DMS 273 treated with DMSO at 0.1 percent for 48 hours (cell line): ENCODE data around the gene VIT.
A peak's percentile ranks its signal among the peaks of the same experiment; 100 is the strongest.

Experiments used
- DNase-seq: peaks from one replicate; lab custom pipeline; 2025; lab: John Stamatoyannopoulos, UW

VIT gene

DNA sequence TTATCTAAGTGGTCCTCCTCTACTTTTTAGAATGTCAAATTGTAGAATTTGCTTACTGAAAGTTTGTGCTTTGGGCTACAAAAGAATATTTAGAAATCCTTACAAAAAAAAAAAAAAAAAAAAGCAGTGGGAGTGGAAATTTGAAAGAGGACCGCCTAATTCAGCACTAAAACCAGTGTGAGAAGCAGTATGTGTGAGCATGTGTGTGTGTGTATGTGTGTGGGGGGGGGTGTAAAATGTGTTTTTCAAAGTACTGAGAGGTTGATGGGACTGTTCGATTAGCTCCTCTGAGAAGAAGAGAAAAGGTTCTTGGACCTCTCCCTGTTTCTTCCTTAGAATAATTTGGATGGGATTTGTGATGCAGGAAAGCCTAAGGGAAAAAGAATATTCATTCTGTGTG is at the start of gene VIT:
Gene VIT (plus strand): TSS at position 175 of the 400 bp plus-strand sequence. CDS start 19,664 bp downstream, outside the sequence.
- DNase-seq: no peak

DNA sequence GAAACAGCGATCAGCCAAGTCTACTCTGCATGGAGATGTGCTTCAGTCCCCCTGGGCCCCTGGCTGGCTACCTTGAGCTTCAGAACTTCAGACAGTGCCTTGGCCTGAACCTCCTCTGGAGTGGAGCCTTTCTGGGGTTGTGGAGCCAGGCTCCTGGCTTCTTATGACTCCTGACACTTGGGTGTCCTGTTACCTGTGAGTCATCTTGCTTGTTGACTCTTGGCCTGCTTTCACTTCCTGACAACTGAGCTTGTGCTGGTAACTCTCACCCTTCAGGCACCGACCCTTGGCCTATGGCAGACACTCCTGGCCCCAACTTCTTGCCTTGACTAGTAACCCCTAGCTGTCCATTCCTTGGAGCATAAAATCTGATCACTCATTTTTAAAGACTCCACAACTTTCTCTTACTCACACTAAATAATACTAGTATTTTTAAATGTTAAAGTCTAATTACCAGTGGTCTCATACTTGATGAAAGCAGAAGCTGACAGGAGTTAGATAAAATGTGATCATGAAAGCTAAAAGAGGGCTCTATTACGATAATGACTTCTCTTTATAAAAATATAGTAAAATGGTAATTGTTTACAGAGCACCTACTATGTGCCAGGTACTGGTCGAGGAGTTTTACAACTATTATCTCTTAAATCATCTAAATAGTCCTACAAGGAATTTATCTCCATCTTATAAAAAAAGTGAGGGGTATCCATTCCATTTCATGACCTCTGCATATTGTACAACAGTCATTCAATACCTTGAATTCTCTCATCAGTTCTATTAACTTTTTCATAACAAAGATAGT is 46.3 kb upstream of the VIT start:
- no peak for DNase-seq

DNA sequence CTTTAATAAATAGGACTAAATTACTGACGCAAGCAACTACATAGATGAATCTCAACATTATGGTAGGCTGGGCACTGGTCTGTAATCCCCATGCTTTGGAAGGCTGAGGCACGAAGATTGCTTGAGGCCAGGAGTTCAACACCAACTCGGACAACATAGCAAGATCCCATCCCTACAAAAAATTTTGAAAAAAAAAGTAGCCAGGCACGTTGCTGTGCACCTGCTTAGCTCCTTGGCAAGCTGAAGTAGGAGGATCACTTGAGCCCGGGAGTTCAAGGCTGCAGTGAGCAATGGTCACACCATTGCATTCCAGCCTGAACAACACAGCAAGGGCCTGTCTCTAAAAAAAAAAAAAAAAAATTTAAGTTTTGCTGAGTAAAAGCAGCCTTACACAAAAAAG is 43.4 kb upstream of the VIT start:
- DNase-seq: no peak

DNA sequence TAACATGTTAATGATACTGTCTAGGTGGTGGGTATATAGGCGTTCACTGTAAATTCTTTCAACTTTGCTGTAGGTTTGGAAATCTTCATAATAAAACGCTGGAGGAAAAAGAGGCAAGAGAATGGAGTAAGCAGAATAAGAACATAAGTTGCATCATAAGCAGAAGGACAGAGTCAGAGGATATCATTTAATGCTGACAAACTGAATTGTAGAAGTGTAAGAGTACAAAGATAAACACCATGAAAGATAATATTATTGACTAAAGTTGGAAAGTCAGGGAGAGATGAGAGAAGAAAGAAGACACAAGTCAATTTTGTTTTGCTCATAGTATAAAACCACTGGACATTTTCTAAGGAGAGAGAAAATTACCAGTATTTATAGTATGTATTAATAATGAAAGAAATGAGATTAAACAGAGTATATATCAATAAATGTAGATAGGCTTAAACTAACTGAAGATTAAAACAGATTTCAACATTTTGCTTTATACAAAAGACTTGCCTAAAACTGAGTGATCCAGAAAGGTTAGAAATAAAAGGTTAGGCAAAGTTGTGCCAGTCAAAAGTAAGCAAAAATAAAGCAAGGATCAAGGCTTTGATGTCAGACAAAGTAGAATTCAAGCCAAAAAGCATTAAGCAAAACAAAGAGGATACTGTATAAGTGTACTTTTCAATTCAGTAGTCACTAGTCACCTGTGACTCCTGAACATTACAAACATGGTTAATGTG is 42.4 kb upstream of the VIT start:
- no peak for DNase-seq

GRCh38 chr2:36655453-36655852 is 41.1 kb upstream of the VIT start:
- no peak for DNase-seq

DNA sequence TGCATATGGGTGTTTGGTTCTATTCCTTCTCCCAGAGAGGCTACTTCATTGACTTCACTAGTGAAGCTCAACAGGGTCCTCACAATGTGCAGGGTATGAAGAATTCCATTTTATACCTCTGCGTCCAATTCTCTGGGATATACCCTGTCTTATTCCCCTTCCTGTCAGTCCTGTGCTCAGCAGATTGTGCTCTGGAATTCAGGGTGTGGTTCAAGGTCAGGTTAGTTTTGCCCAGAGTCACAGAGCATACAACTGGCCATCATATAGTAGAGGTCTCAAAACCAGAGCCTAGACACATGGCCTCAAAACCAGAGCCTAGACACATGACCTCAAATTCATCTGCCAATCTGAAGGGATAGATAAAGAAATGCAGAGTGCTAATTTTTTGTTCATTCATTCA is 38.8 kb upstream of the VIT start:
- DNase-seq: no peak

DNA sequence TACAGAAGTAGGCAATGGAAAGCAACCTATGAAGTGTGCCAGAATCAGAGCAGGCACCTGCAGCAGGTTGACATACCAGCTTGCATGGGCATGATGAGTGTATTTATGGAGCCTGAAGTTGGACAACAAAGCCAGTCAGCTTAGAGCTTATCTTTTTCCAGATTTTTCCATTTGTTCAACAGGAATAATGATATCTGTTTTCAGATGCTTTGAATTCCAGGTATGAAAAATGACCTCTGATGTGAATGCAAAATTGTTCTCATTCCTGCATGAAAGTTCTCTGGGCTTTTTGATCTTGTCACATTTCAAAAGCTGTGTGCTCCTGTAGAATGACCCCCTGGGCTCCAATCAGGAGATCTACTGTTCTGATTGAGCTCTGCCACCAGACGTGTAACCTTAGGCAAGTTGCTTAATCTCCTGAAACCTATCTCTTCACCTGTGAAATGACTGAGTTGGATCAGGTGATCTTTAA is 38.2 kb upstream of the VIT start:
- no peak for DNase-seq

- no peak for DNase-seq
Observed at GRCh38 chr2:36659218-36659617, 37.3 kb upstream of the VIT start.

- no peak for DNase-seq
Observed at GRCh38 chr2:36659872-36660312, 36.6 kb upstream of the VIT start.

DNA sequence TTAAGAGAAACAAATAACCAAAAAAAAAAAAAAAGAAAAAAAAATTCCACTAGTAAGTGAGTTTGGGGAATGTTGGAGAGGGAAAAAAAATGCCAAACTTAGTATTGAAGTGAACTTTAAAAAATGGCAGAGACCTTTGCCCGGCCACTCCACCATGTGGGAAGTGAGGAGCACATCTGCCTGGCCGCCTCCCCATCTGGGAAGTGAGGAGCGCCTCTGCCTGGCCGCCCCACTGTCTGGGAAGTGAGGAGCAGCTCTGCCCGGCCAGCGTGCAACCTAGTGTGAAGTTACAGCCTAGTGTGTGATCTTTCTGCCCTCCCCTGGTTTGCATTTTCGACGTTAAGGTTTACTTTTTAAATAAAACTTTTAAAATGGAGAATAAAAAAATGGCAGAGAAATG is 33.9 kb upstream of the VIT start:
- no peak for DNase-seq

- DNase-seq: no peak
Observed at GRCh38 chr2:36663295-36663694, 33.2 kb upstream of the VIT start.

DNA sequence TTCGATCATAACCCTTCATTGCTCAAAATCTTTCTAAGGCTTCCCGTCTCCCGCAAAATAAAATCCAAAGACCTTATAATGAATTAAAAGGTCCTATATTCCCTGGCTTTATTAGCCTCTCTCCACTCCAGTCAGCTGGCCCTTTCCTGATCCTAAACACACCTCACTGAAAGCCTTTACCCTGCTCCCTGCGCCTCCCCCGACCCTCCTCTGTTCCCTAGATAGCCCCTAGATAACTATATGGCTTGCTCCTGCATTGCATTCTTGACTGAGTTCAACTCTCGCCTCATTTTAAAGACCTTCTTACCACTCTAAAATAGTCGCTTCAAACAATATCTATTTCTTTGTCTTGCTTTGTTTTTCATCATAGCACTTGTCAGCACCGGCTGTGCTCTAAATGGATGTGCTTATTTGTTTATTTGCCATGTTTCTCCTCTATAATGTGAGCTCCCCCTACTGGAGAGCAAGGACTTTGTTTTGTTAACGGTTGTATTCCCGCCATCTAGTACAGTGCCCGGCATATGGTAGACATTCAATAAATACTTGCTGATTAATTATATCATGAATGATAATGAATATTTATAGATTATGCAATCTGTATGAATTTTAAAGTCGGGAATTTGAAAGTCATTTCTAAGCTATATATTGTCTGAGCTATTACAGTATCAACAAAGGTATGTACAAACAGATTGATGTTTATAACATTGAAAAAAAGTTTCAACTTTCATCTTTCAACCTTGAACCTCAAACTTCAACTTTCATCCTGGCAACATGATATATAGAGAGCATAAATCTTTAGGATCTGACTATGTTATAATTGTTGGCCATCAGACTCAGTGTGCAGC is 32.4 kb upstream of the VIT start:
- DNase-seq: peak; percentile 8

GRCh38 chr2:36664696-36665076 is 31.8 kb upstream of the VIT start:
- DNase-seq: no peak

- DNase-seq: no peak
Observed at GRCh38 chr2:36667931-36668330, 28.6 kb upstream of the VIT start.

GRCh38 chr2:36670881-36671595 is 25.5 kb upstream of the VIT start:
- DNase-seq: no peak

- DNase-seq: no peak
Observed at GRCh38 chr2:36671731-36672130, 24.8 kb upstream of the VIT start.

GRCh38 chr2:36672199-36672598 is 24.3 kb upstream of the VIT start:
- DNase-seq: no peak

- no peak for DNase-seq
Observed at GRCh38 chr2:36675579-36676282, 20.8 kb upstream of the VIT start.

DNA sequence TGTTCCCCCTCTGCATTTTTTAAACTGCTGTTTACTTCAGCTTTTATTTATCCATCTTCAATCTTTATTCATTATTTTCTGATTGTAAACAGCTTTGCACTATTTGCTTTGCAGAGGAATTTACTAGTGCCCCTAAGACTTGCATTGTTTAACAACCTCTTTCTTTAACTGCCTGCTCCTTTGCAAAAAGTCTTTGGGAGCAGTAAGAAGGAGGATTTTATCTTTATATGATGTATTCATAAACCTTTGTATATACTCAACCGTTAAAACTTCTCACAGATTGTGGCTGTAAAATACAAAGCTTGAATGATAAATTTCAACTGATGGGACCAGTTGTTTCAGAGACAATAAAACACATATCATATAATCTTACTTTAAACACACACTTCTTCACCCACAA is 20.1 kb upstream of the VIT start:
- DNase-seq: no peak

DNA sequence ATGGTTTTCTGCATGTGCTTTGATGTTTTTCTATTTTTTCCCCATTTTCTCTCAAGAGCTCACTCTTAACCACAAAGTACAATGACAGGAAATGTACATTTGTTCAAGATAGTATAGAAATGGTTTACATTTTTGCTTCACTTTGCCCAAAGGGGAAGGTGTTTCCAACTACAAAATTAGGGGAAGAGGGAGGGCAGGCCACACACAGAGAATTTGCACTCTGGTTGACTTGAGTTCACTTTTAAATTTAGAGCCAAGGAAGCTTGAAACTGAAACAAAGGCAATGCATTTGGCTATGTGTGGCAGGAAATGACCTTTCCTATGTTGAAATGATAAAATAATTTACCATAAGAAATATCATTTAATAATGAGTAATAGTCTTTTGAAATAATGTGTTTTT is 19.1 kb upstream of the VIT start:
- DNase-seq: no peak

DNA sequence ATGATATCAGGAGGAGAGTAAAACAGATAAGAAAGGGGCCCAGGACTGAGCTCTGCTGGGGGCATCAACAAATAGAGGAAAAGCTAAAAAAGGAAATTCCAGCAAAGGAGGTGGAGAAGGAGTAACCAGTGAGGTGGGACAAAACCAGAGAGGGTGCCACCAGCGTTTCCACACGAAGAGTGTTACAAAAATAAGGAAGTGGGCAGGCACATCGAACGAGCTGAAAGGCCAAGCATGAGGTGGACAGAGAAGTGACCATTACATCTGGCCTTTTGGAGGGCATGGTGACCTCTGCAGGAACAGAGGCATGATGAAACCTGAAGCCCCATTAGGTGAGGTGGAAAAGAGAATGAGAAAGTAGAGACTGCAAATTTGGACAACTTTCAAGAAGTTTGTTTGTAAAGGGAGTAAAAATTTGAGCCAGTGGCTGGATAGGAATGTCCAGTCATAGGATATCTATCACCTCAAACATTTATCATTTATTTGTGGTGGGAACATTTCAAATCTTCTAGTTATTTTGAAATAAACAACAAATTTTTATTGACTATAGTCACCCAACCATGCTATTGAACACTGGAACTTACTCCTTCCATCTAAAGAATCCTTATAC is 18.4 kb upstream of the VIT start:
- DNase-seq: no peak
